ENCODE results near the gene NPL.

Gene NPL

DNA sequence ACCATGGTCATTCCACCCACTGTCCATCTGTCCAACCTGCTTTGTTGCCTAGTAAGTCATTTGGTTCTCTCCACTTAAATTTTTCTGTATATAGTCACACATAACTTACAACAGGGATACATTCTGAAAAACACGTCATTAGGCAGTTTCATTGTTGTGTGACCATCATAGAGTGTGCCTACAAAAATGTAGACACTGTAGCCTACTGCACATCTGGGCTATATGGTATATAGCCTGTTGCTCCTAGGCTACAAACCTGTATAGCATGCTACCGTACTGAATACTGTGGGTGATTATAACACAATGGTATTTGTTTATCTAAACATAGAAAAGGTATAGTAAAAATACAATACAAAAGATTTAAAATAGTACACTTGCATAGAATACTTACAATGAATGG, 10.0 kb upstream of the NPL start:
- no peak for DNase-seq

DNA sequence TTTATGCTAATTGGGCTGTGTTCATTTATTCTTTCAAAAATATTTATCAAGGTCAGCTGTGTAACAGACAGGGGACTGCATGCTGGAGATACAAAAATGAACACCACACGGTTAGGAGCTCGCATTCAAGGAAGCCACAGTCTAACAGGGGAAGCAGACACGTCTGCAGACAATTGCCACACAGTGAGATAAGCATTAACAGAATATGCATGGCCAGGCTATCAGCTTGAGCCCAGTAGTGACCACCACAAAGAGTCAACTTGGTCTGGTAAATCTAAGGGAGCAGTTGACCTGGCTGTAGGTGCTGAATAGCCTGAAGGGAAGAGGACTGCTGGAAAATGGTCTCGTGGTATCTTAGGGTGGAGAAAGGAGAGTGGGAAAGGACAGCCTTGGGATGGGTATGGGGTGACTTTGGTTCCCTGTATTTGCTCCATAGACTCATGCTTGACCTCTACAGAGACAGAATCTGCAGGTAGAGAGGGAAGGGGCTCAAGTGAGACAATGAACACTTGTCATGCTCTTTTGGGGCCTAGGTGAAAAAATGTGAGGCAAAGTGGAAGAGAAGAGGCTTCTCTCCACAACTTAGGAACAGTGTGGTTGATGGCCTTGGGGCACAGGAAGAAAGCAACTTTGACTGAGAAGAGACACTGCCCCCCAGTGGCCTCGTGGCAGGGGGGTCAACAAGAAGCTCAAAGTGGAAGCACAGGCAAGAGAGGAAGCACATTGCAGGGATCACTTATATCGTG, 7.6 kb upstream of the NPL start:
- DNase-seq, result peak; percentile 88

GRCh38 chr1:182782587-182782913, 7.0 kb upstream of the NPL start:
- DNase-seq, result no peak

DNA sequence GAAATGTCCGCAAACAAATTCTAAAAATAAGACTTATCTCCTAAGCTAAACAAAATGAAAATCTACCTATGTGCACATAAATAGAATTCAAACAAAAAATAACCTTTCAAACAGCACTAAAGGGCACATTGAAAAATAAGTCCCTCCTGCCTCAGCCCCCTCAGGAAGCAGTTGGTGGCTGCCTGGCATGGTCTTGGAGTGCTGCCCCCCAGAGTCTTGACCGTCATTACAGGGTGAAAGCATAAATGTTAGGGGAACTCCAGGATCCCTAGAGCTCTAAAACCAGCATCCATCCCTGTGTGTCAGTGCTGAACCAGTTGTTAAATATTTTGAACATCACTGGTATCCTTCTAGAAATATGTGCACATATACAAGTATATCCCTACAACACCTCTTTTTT, 6.5 kb upstream of the NPL start:
- DNase-seq, result no peak

GRCh38 chr1:182784556-182785171, 4.9 kb upstream of the NPL start:
- DNase-seq, result no peak

- no peak for DNase-seq
These were observed 4.4 kb upstream of the NPL start for GRCh38 chr1:182785181-182785580.

- peak; percentile 74 for DNase-seq
These were observed 3.2 kb upstream of the NPL start for GRCh38 chr1:182786223-182786994.

GRCh38 chr1:182786995-182787324, 2.6 kb upstream of the NPL start:
- no peak for DNase-seq

DNA sequence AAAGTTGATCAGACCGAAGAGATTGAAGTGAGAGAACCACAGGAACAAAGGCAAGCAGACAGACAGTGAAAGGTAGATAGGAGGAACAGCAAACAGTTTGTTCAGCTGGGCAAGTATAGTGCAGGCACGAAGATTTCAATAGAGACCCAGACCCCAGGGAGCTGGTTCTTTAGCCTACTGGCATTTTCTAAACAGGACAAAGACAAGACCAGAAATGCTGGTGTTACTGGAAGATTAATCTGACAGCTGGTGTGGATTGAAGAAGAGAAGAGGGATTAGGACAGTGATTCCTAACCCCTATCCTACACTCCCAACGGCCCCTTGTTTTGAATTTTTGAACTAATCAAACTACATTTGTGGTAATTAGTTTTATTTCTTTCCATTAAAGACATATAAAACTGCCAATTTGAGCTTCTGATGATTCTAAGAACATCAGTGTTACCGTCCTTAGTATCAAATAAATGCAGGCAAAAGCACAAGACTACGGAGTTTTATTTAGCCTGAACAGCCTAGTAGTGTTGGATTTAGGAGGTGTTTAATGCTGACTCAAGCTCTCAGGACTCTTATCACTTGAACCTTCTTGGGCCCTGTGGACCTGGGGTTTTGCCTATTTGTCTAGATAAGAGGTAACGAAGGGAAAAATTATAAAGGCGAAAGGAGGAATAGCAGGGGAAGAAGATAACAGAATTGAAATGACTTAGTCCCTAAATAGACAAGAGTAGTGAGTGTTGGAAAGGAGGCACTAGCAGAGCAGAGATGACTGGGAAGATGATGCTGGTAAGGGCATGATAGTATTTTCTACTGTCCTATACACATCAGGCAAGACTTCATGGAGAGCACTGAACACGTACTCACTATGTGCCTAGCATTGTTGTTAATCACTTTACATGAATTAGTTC, 2.0 kb downstream of the NPL start:
- no peak for DNase-seq

GRCh38 chr1:182794091-182794490, 4.5 kb downstream of the NPL start:
- DNase-seq, result no peak

DNA sequence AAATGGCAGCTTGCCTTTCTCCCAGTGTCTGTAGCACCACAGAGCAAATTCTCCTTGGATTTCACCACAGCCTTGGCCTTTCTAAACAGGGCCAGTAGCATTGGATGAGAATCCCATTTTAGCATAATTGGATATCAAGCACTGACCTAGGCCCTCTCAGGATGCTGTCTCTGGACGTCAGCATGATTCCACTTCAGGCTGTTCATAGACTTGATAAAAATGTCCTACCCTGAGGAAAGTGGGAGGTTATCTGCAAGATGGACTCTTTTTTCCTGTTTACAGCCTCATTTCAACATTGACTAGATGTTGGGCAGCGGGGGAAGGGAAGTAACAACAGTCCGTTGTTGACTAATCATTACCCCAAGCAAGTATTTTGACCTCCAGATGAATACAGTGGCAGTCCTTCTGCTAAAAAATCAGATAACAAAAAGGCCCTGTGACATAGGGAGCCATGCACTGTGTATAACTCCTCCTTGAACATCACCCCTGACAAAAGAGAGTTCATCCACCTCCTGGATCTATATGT, 5.2 kb downstream of the NPL start:
- no peak for DNase-seq

DNA sequence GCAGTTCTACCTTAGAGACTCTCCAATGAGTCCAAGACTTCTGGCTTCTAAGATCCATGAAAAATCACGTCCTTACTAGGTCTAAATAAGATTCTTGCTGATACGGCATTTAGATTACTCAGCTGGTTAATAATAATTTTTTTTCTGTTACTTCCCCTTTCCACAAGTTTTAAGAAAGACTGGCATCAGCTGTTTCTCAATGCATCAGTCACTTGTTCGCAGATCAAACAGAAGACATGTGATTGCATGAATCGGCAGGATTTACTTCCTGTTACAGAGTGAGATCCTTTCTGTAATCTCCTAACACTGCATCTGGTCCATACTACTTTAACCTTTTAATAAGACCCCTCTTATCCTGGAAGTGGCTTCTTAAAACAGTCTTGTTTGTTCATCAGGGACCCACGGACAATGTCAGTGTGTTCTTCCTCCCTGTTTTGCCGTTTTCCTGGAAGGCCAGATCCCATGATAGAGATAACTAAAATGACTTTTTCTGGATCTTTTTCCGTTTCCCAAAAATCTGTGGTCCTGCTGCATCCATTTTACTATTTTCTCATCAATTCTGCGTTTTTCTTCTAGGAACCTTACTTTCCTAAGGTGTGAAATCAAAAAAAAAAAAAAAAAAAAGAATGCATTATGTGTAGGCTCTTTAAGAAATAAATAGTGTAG, 6.1 kb downstream of the NPL start:
- no peak for DNase-seq

GRCh38 chr1:182802006-182802803, 12.6 kb downstream of the NPL start:
- no peak for DNase-seq

DNA sequence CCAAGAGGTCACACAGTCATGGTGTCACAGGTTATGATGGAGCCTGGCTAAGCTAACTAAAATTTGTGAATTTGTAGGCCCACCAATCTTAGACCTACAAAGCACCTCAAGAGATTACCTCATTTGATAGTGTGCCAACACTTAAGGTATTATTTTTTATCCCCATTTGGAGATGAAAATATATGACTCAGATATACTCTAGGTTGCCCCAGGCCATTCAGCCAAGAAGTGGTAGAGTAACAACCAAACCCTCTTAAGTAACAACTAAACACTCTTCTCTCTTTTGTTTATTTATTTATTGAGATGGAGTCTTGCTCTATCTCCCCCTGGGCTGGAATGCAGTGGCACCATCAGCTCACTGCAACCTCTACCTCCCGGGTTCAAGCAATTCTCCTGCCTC, 14.3 kb downstream of the NPL start:
- no peak for DNase-seq

GRCh38 chr1:182806015-182806678, 16.6 kb downstream of the NPL start:
- DNase-seq, result no peak

GRCh38 chr1:182807907-182808306, 18.3 kb downstream of the NPL start:
- no peak for DNase-seq

GRCh38 chr1:182809414-182809957, 19.9 kb downstream of the NPL start:
- no peak for DNase-seq

- no peak for DNase-seq
These were observed 22.6 kb downstream of the NPL start for GRCh38 chr1:182811975-182812722.

DNA sequence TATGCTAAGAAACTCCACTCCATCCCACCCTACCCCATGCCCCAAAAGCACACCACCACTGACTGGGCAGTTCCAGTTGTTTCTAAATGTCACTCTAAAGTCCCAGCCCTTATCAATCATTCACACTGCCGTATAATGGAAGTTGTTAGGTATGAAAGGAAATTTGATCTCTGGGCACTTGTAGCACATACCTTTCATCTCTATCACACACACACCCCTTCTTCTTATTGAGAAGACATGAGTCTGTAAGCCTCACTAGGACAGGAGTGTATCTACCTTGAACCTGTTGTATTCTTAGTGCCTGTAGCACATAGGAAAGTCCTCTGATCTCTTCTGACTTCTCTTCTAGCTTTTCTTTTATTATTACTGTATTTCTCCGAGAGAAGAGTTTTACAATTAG, 27.3 kb downstream of the NPL start:
- no peak for DNase-seq

DNA sequence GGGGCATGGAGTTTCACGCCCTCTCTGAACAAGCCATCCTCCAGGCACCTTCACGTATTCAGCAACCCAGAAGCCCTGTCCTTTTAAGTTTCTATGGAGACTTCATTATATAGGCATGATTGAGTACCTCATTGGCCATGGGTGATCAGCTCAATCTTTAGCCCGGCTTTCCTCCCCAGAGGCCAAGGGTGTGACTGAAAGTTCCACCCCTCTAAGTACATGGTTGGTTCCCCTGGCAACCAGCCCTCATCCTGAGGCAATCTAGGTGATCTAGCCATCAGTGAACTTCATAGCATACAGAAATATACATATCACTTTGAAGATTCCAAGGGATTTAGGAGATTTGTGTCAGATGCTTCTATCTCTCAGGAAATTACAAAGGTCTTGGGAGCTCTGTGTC, 28.2 kb downstream of the NPL start:
- DNase-seq, result no peak

Data from activated effector memory CD4-positive, alpha-beta T cell treated with anti-CD3 and anti-CD28 coated beads, Interleukin-2, amount 50 U/mL, for 16 hours (primary cell).